Measurements from ENCODE around the gene ERBIN. TPM values are rescaled to one million over a fixed set of nuclear protein-coding genes. Genes with fewer than 3 reads are reported as not detected.
"Not testable (repeated sequence)": the region's sequence is repeated elsewhere in the genome, so short reads cannot be mapped to it uniquely, and the experiment has no call there.

Gene ERBIN
- total and polyA plus RNA-seq, 2 experiments from 2014 or later, result 15.6 to 26.4 TPM

DNA sequence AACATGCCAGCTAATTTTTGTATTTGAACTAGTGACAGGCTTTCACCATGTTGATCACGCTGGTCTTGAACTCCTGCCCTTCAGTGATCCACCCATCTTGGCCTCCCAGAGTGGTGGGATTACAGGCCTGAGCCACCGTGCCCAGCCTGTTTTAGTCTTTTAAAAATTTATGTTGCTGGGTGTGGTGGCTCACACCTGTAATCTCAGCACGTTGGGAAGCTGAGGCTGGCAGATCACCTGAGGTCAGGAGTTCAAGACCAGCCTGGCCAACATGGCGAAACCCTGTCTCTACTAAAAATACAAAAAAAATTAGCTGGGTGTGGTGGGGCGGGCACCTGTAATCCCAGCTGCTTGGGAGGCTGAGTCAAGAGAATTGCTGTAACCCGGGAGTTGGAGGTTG is 10.7 kb upstream of the ERBIN start:
- H3F3A ChIP-seq (replicated peaks; ENCODE audit: low read depth); H3K79me2 ChIP-seq (replicated peaks; ENCODE audit: insufficient read depth); H3K9me3 Mint-ChIP-seq; H3K27me3 Mint-ChIP-seq (ENCODE audit: insufficient read depth, low read depth, poor library complexity); H3K27me3 ChIP-seq (ENCODE audit: insufficient read depth); H3K27ac ChIP-seq (ENCODE audit: low read depth); H3K9me2 ChIP-seq (ENCODE audit: insufficient read depth); H3K27ac Mint-ChIP-seq; H3K4me1 Mint-ChIP-seq; DNase-seq (ENCODE audit: low spot score); H4K20me1 ChIP-seq (replicated peaks; ENCODE audit: insufficient read depth); H3K4me3 ChIP-seq; H3K4me2 ChIP-seq; H3K4me3 Mint-ChIP-seq; H3K36me3 Mint-ChIP-seq (ENCODE audit: low read depth); H3K4me1 ChIP-seq (ENCODE audit: insufficient read depth); ATAC-seq; H2AFZ ChIP-seq; H3K36me3 ChIP-seq (ENCODE audit: insufficient read depth): not testable (repeated sequence)

DNA sequence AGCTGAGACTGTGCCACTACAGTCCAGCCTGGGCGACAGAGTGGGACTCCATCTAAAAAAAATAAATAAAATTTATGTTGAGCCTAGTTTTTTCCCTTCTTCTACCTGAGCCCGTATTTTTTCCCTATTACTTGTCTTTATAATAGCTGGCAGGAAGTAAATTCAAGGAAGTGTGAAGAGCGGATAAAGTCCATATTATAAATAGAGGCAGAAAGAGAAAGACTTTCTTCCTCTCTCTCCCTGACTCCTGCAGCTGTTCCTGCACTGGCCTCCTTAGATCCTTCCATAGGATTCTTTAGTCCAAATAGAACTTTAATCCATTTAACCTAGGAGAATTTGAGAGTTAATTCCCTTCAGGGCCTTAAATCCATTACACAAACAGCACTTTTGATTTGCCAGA is 10.3 kb upstream of the ERBIN start:
- H4K20me1 ChIP-seq (replicated peaks; ENCODE audit: insufficient read depth), result no peaks in the 10 kb centered on the region
- no peak overlapping the region for H3K27ac ChIP-seq (ENCODE audit: low read depth)
- no peak overlapping the region for H3K27ac Mint-ChIP-seq
- H3K79me2 ChIP-seq (replicated peaks; ENCODE audit: insufficient read depth), result no peaks in the 10 kb centered on the region
- no peaks in the 10 kb centered on the region for H3K27me3 ChIP-seq (ENCODE audit: insufficient read depth)
- no peaks in the 10 kb centered on the region for H3K27me3 Mint-ChIP-seq (ENCODE audit: insufficient read depth, low read depth, poor library complexity)
- H3K9me3 Mint-ChIP-seq, result no peaks in the 10 kb centered on the region
- H3K4me3 Mint-ChIP-seq, result no peak overlapping the region
- no peak for ATAC-seq
- no peaks in the 10 kb centered on the region for H3K36me3 ChIP-seq (ENCODE audit: insufficient read depth)
- H3K9me2 ChIP-seq (ENCODE audit: insufficient read depth), result peaks cover 4% of the 10 kb centered on the region; the same call in 1 of the 2 replicates
- H3F3A ChIP-seq (replicated peaks; ENCODE audit: low read depth), result no peaks in the 10 kb centered on the region
- H3K4me2 ChIP-seq, result no peak overlapping the region
- H3K4me3 ChIP-seq, result no peak overlapping the region
- H3K36me3 Mint-ChIP-seq (ENCODE audit: low read depth), result no peaks in the 10 kb centered on the region
- no peak overlapping the region for H2AFZ ChIP-seq
- H3K4me1 ChIP-seq (ENCODE audit: insufficient read depth), result no peaks in the 10 kb centered on the region
- no peak for DNase-seq (ENCODE audit: low spot score)
- no peaks in the 10 kb centered on the region for H3K4me1 Mint-ChIP-seq
- TF ChIP-seq CREB1 (CRISPR knock-in tag; IDR thresholded peaks at IDR 0.05; ENCODE audit: low read depth), result no peak
- no peak for TF ChIP-seq POLR2AphosphoS5 (IDR thresholded peaks at IDR 0.05; ENCODE audit: low read depth)
- TF ChIP-seq STAT1 (IDR thresholded peaks at IDR 0.05; ENCODE audit: unreplicated experiment), result no peak
- TF ChIP-seq EZH2phosphoT487 (IDR thresholded peaks at IDR 0.05; ENCODE audit: unreplicated experiment), result no peak
- TF ChIP-seq, protein P1, sequence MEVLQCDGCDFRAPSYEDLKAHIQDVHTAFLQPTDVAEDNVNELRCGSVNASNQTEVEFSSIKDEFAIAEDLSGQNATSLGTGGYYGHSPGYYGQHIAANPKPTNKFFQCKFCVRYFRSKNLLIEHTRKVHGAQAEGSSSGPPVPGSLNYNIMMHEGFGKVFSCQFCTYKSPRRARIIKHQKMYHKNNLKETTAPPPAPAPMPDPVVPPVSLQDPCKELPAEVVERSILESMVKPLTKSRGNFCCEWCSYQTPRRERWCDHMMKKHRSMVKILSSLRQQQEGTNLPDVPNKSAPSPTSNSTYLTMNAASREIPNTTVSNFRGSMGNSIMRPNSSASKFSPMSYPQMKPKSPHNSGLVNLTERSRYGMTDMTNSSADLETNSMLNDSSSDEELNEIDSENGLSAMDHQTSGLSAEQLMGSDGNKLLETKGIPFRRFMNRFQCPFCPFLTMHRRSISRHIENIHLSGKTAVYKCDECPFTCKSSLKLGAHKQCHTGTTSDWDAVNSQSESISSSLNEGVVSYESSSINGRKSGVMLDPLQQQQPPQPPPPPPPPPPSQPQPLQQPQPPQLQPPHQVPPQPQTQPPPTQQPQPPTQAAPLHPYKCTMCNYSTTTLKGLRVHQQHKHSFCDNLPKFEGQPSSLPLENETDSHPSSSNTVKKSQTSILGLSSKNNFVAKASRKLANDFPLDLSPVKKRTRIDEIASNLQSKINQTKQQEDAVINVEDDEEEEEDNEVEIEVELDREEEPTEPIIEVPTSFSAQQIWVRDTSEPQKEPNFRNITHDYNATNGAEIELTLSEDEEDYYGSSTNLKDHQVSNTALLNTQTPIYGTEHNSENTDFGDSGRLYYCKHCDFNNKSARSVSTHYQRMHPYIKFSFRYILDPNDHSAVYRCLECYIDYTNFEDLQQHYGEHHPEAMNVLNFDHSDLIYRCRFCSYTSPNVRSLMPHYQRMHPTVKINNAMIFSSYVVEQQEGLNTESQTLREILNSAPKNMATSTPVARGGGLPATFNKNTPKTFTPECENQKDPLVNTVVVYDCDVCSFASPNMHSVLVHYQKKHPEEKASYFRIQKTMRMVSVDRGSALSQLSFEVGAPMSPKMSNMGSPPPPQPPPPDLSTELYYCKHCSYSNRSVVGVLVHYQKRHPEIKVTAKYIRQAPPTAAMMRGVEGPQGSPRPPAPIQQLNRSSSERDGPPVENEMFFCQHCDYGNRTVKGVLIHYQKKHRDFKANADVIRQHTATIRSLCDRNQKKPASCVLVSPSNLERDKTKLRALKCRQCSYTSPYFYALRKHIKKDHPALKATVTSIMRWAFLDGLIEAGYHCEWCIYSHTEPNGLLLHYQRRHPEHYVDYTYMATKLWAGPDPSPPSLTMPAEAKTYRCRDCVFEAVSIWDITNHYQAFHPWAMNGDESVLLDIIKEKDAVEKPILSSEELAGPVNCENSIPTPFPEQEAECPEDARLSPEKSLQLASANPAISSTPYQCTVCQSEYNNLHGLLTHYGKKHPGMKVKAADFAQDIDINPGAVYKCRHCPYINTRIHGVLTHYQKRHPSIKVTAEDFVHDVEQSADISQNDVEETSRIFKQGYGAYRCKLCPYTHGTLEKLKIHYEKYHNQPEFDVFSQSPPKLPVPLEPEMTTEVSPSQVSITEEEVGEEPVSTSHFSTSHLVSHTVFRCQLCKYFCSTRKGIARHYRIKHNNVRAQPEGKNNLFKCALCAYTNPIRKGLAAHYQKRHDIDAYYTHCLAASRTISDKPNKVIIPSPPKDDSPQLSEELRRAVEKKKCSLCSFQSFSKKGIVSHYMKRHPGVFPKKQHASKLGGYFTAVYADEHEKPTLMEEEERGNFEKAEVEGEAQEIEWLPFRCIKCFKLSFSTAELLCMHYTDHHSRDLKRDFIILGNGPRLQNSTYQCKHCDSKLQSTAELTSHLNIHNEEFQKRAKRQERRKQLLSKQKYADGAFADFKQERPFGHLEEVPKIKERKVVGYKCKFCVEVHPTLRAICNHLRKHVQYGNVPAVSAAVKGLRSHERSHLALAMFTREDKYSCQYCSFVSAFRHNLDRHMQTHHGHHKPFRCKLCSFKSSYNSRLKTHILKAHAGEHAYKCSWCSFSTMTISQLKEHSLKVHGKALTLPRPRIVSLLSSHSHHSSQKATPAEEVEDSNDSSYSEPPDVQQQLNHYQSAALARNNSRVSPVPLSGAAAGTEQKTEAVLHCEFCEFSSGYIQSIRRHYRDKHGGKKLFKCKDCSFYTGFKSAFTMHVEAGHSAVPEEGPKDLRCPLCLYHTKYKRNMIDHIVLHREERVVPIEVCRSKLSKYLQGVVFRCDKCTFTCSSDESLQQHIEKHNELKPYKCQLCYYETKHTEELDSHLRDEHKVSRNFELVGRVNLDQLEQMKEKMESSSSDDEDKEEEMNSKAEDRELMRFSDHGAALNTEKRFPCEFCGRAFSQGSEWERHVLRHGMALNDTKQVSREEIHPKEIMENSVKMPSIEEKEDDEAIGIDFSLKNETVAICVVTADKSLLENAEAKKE (CRISPR knock-in tag; IDR thresholded peaks at IDR 0.05), result no peak
- TF ChIP-seq, protein P2, sequence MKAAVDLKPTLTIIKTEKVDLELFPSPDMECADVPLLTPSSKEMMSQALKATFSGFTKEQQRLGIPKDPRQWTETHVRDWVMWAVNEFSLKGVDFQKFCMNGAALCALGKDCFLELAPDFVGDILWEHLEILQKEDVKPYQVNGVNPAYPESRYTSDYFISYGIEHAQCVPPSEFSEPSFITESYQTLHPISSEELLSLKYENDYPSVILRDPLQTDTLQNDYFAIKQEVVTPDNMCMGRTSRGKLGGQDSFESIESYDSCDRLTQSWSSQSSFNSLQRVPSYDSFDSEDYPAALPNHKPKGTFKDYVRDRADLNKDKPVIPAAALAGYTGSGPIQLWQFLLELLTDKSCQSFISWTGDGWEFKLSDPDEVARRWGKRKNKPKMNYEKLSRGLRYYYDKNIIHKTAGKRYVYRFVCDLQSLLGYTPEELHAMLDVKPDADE (IDR thresholded peaks at IDR 0.05), result no peak
- no peak for TF ChIP-seq ZNF114 (CRISPR knock-in tag; IDR thresholded peaks at IDR 0.05)
- TF ChIP-seq JUNB (IDR thresholded peaks at IDR 0.05; ENCODE audit: unreplicated experiment), result no peak
- TF ChIP-seq, protein P3, sequence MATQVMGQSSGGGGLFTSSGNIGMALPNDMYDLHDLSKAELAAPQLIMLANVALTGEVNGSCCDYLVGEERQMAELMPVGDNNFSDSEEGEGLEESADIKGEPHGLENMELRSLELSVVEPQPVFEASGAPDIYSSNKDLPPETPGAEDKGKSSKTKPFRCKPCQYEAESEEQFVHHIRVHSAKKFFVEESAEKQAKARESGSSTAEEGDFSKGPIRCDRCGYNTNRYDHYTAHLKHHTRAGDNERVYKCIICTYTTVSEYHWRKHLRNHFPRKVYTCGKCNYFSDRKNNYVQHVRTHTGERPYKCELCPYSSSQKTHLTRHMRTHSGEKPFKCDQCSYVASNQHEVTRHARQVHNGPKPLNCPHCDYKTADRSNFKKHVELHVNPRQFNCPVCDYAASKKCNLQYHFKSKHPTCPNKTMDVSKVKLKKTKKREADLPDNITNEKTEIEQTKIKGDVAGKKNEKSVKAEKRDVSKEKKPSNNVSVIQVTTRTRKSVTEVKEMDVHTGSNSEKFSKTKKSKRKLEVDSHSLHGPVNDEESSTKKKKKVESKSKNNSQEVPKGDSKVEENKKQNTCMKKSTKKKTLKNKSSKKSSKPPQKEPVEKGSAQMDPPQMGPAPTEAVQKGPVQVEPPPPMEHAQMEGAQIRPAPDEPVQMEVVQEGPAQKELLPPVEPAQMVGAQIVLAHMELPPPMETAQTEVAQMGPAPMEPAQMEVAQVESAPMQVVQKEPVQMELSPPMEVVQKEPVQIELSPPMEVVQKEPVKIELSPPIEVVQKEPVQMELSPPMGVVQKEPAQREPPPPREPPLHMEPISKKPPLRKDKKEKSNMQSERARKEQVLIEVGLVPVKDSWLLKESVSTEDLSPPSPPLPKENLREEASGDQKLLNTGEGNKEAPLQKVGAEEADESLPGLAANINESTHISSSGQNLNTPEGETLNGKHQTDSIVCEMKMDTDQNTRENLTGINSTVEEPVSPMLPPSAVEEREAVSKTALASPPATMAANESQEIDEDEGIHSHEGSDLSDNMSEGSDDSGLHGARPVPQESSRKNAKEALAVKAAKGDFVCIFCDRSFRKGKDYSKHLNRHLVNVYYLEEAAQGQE (IDR thresholded peaks at IDR 0.05; ENCODE audit: unreplicated experiment), result no peak
- TF ChIP-seq NANOG (IDR thresholded peaks at IDR 0.05; ENCODE audit: borderline replicate concordance), result no peak
- TF ChIP-seq EZH2 (IDR thresholded peaks at IDR 0.05; ENCODE audit: low read depth, unreplicated experiment), result no peak
